IPS-20b (cell line): ENCODE measurements around the gene NINJ2.
"Not testable (repeated sequence)": the region's sequence is repeated elsewhere in the genome, so short reads cannot be mapped to it uniquely, and the experiment has no call there.

Experiments
- H3K27ac ChIP-seq: one replicate; pipeline ENCODE4 v1.5.1; 2013; ENCODE audit warnings: low read length
- H3K27me3 ChIP-seq: 2 replicates; pipeline ENCODE4 v1.6.1; 2013; ENCODE audit warnings: mild to moderate bottlenecking, low read length, inconsistent platforms; ENCODE audit not compliant: insufficient read depth
- H3K36me3 ChIP-seq: 2 replicates; pipeline ENCODE4 v1.6.1; 2013; ENCODE audit warnings: low read depth, mild to moderate bottlenecking, inconsistent platforms, low read length, moderate library complexity; ENCODE audit not compliant: insufficient read depth
- H3K4me1 ChIP-seq: 2 replicates; pipeline ENCODE4 v1.6.1; 2013; ENCODE audit warnings: mild to moderate bottlenecking, control low read depth, inconsistent platforms, low read length, moderate library complexity; ENCODE audit not compliant: insufficient read depth
- H3K4me3 ChIP-seq: 2 replicates; pipeline ENCODE4 v1.5.1; 2013; ENCODE audit warnings: mild to moderate bottlenecking, low read length, inconsistent platforms
- H3K9ac ChIP-seq: 2 replicates; pipeline ENCODE4 v1.6.1; 2013; ENCODE audit warnings: low read depth, mild to moderate bottlenecking, inconsistent platforms, low read length, moderate library complexity
- H3K9me3 ChIP-seq: 2 replicates; pipeline ENCODE4 v1.6.1; 2013; ENCODE audit warnings: mild to moderate bottlenecking, low read depth, low read length, inconsistent platforms; ENCODE audit not compliant: insufficient read depth

NINJ2 gene

GRCh38 chr12:646442-647384, 16.5 kb downstream of the NINJ2 start:
- H3K4me1 ChIP-seq: no peaks in the 10 kb centered on the region
- H3K27ac ChIP-seq: no peak overlapping the region
- H3K36me3 ChIP-seq: no peaks in the 10 kb centered on the region; the same call in 1 of the 2 replicates
- H3K4me3 ChIP-seq: no peak overlapping the region
- no peaks in the 10 kb centered on the region for H3K9me3 ChIP-seq
- H3K9ac ChIP-seq: no peak overlapping the region
- H3K27me3 ChIP-seq: peaks cover 12% of the 10 kb centered on the region; the same call in 1 of the 2 replicates

- Histone ChIP-seq H3K4me1 (no peaks in the 10 kb centered on the region), H3K27ac (no peak overlapping the region), H3K36me3 (no peaks in the 10 kb centered on the region; the same call in 1 of the 2 replicates), H3K9ac (no peak overlapping the region), H3K27me3 (peaks cover 12% of the 10 kb centered on the region; the same call in 1 of the 2 replicates), H3K9me3 (no peaks in the 10 kb centered on the region), H3K4me3 (no peak overlapping the region)
Observed at GRCh38 chr12:645563-646071, 17.6 kb downstream of the NINJ2 start.

GRCh38 chr12:644818-645552, 18.3 kb downstream of the NINJ2 start:
- no peak overlapping the region for H3K9ac ChIP-seq
- no peaks in the 10 kb centered on the region for H3K4me1 ChIP-seq
- peaks cover 12% of the 10 kb centered on the region; the same call in 1 of the 2 replicates for H3K27me3 ChIP-seq
- no peak overlapping the region for H3K4me3 ChIP-seq
- H3K36me3 ChIP-seq: no peaks in the 10 kb centered on the region; the same call in 1 of the 2 replicates
- H3K27ac ChIP-seq: no peak overlapping the region
- no peaks in the 10 kb centered on the region for H3K9me3 ChIP-seq

GRCh38 chr12:644303-644639, 19.0 kb downstream of the NINJ2 start:
- Histone ChIP-seq H3K9ac (no peak overlapping the region), H3K27ac (no peak overlapping the region), H3K9me3 (no peaks in the 10 kb centered on the region), H3K4me3 (no peak overlapping the region), H3K36me3 (no peaks in the 10 kb centered on the region; the same call in 1 of the 2 replicates), H3K4me1 (no peaks in the 10 kb centered on the region), H3K27me3 (peaks cover 12% of the 10 kb centered on the region; the same call in 1 of the 2 replicates)

- no peaks in the 10 kb centered on the region for H3K4me1 ChIP-seq
- H3K27me3 ChIP-seq: peaks cover 12% of the 10 kb centered on the region; the same call in 1 of the 2 replicates
- no peaks in the 10 kb centered on the region for H3K9me3 ChIP-seq
- H3K27ac ChIP-seq: no peak overlapping the region
- H3K4me3 ChIP-seq: peak overlapping the region; percentile 74
- no peaks in the 10 kb centered on the region; the same call in 1 of the 2 replicates for H3K36me3 ChIP-seq
- peak overlapping the region; percentile 80; the same call in 1 of the 2 replicates for H3K9ac ChIP-seq
Observed at GRCh38 chr12:643475-644302, 19.6 kb downstream of the NINJ2 start.

GRCh38 chr12:642633-643474, 20.4 kb downstream of the NINJ2 start:
- no peaks in the 10 kb centered on the region for H3K9me3 ChIP-seq
- H3K9ac ChIP-seq: peak overlapping the region; percentile 80; the same call in 1 of the 2 replicates
- H3K27me3 ChIP-seq: peaks cover 12% of the 10 kb centered on the region; the same call in 1 of the 2 replicates
- no peaks in the 10 kb centered on the region for H3K4me1 ChIP-seq
- peak overlapping the region; percentile 74 for H3K4me3 ChIP-seq
- H3K27ac ChIP-seq: no peak overlapping the region
- H3K36me3 ChIP-seq: no peaks in the 10 kb centered on the region; the same call in 1 of the 2 replicates

- H3K9ac ChIP-seq, H3K4me1 ChIP-seq, H3K9me3 ChIP-seq, H3K4me3 ChIP-seq, H3K36me3 ChIP-seq, H3K27ac ChIP-seq: not testable (repeated sequence)
- H3K27me3 ChIP-seq: peaks cover 12% of the 10 kb centered on the region; the same call in 1 of the 2 replicates
Observed at GRCh38 chr12:641321-641720, 21.9 kb downstream of the NINJ2 start.

GRCh38 chr12:640773-641172, 22.5 kb downstream of the NINJ2 start:
- Histone ChIP-seq H3K4me1 (no peaks in the 10 kb centered on the region), H3K27me3 (peaks cover 12% of the 10 kb centered on the region; the same call in 1 of the 2 replicates), H3K27ac (no peak overlapping the region)

GRCh38 chr12:639988-640387, 23.3 kb downstream of the NINJ2 start:
- H3K4me3 ChIP-seq: no peak overlapping the region

More at GRCh38 chr12:640773-641172, 22.5 kb downstream of the NINJ2 start:
- H3K9ac ChIP-seq: no peak overlapping the region
- no peaks in the 10 kb centered on the region for H3K9me3 ChIP-seq
- no peak overlapping the region for H3K4me3 ChIP-seq
- H3K36me3 ChIP-seq: no peaks in the 10 kb centered on the region

GRCh38 chr12:639566-639965, 23.7 kb downstream of the NINJ2 start:
- H3K27me3 ChIP-seq: peaks cover 12% of the 10 kb centered on the region; the same call in 1 of the 2 replicates
- H3K4me3 ChIP-seq: no peak overlapping the region
- H3K4me1 ChIP-seq: no peaks in the 10 kb centered on the region

More at GRCh38 chr12:639988-640387, 23.3 kb downstream of the NINJ2 start:
- H3K27ac ChIP-seq: no peak overlapping the region
- H3K9ac ChIP-seq: no peak overlapping the region
- H3K36me3 ChIP-seq: no peaks in the 10 kb centered on the region
- no peaks in the 10 kb centered on the region for H3K4me1 ChIP-seq
- no peaks in the 10 kb centered on the region for H3K9me3 ChIP-seq
- H3K27me3 ChIP-seq: peaks cover 12% of the 10 kb centered on the region; the same call in 1 of the 2 replicates

More at GRCh38 chr12:639566-639965, 23.7 kb downstream of the NINJ2 start:
- H3K9ac ChIP-seq: no peak overlapping the region
- no peaks in the 10 kb centered on the region for H3K9me3 ChIP-seq
- no peaks in the 10 kb centered on the region for H3K36me3 ChIP-seq
- H3K27ac ChIP-seq: no peak overlapping the region
